A375 (cell line): ENCODE measurements around the gene RAB7A. TPM values are rescaled to one million over a fixed set of nuclear protein-coding genes. Genes with fewer than 3 reads are reported as not detected.

ENCODE experiments used
- small RNA-seq: library from RNA; depleted of rRNA; stranded (forward); fragments of <200 nt; gene quantifications from one replicate; pipeline ENCODE3, GENCODE V24; 2014
- total RNA-seq: library from RNA; depleted of rRNA; stranded (reverse); fragments of >200 nt; shearing (Covaris generic); gene quantifications from 2 replicates; pipeline ENCODE4 v1.2.3, GENCODE V29; 2014; rRNA removed

The RAB7A gene
- total RNA-seq, result 60.3 and 88.0 TPM in 2 replicates

DNA sequence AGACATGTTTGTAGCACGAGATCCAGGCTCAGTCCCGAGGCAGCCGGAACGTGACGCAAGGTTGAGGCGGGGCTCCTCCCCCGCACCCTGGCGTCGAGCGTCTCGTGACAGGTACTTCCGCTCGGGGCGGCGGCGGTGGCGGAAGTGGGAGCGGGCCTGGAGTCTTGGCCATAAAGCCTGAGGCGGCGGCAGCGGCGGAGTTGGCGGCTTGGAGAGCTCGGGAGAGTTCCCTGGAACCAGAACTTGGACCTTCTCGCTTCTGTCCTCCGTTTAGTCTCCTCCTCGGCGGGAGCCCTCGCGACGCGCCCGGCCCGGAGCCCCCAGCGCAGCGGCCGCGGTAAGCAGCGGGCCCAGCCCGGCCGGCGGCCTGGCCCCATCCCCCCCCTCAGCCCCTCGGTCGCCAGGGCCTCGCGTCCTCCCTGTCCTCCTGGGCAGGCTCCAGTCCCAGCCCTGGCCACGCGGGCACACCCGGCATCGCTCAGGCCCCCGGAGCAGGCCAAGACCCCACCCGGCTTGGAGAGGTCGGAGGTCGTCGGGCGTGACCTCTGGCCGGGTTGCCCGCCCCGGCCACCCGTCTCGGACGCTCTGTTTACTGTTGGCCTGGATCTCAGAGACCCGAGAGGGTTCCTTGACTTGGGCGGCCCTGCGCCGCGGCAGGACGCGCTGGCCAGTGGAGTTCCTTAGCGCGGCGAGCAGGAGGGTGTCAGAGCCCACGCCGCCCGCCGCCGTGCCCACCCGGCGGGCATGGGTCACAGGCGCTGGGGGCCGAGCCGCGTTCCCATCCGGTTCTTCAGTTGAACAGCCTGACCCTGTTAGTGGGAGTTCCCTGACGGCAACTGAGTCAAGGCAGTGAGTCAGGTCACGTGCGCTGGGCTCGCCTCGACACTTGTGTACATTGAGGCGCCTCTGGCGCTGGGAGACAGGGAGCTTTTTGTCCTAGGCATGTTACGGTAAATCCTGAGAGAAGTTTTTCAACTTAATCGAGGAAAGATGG is at the start of gene RAB7A:
Gene RAB7A (plus strand): TSS at position 161 of the 994 bp plus-strand sequence. CDS start 69,185 bp downstream, outside the sequence.

Small RNA genes within 50 kb of the gene (small RNA-seq; reads per million reads assigned to genes)
- gene RF00399, result not detected

Other genes starting within 250 kb of the RAB7A start
- 6.3 TPM in 2 replicates for gene GATA2, start 233.0 kb upstream of the RAB7A start, total RNA-seq
- gene RPN1, start 75.4 kb upstream of the RAB7A start, total RNA-seq, result 200 and 209 TPM in 2 replicates
- 37.2 and 41.0 TPM in 2 replicates for gene ACAD9, start 153.4 kb downstream of the RAB7A start, total RNA-seq